GM23338 (cell line): ENCODE results near the gene ATXN7. TPM values are rescaled to one million over a fixed set of nuclear protein-coding genes. Genes with fewer than 3 reads are reported as not detected.

Experiments
- ATAC-seq: fragments of 200-7000 bp; cut with Tn5 transposase; 3 replicates; pipeline ENCODE4 v1.9.1; 2020
- DNase-seq: peaks from one replicate; pipeline ENCODE4 v3.0.0-alpha.2; 2015; ENCODE audit warnings: low spot score
- H2AFZ ChIP-seq: fragments of 200-600 bp; sonication (generic); 2 replicates; pipeline ENCODE4 v1.8.0; 2016; ENCODE audit warnings: antibody characterized with exemption, mild to moderate bottlenecking, moderate library complexity
- H3F3A ChIP-seq: fragments of 200-600 bp; sonication (generic); replicated peaks from 2 replicates; pipeline ENCODE4 v1.8.0; 2017; ENCODE audit warnings: antibody characterized with exemption, mixed run types, low read depth
- H3K27ac ChIP-seq: fragments of 200-600 bp; sonication (generic); 2 replicates; pipeline ENCODE4 v1.6.1; 2016; ENCODE audit warnings: low read depth
- H3K27me3 ChIP-seq: fragments of 200-600 bp; sonication (generic); 2 replicates; pipeline ENCODE4 v1.8.0; 2016; ENCODE audit warnings: mild to moderate bottlenecking, mixed run types, moderate library complexity; ENCODE audit not compliant: insufficient read depth
- H3K36me3 ChIP-seq: fragments of 200-600 bp; sonication (generic); 2 replicates; pipeline ENCODE4 v1.8.0; 2016; ENCODE audit warnings: mild to moderate bottlenecking; ENCODE audit not compliant: insufficient read depth
- H3K4me1 ChIP-seq: fragments of 200-600 bp; sonication (generic); 2 replicates; pipeline ENCODE4 v1.8.0; 2016; ENCODE audit warnings: mild to moderate bottlenecking, moderate library complexity; ENCODE audit not compliant: insufficient read depth
- H3K4me2 ChIP-seq: fragments of 200-600 bp; sonication (generic); 2 replicates; pipeline ENCODE4 v1.7.1; 2017; ENCODE audit warnings: mixed run types
- H3K4me3 ChIP-seq: fragments of 200-600 bp; sonication (generic); 2 replicates; pipeline ENCODE4 v1.6.1; 2016; ENCODE audit warnings: mixed run types
- H3K79me2 ChIP-seq: fragments of 200-600 bp; sonication (generic); replicated peaks from 2 replicates; pipeline ENCODE4 v1.8.0; 2017; ENCODE audit warnings: mild to moderate bottlenecking; ENCODE audit not compliant: insufficient read depth
- H3K9me2 ChIP-seq: fragments of 200-600 bp; sonication (generic); 2 replicates; pipeline ENCODE4 v1.8.0; 2017; ENCODE audit not compliant: insufficient read depth
- H4K20me1 ChIP-seq: fragments of 200-600 bp; sonication (generic); replicated peaks from 2 replicates; pipeline ENCODE4 v1.8.0; 2017; ENCODE audit warnings: mild to moderate bottlenecking; ENCODE audit not compliant: insufficient read depth
- H3K27ac Mint-ChIP-seq: 2 replicates; pipeline ENCODE4 v1.8.0; 2020; ENCODE audit warnings: inconsistent platforms, mild to moderate bottlenecking, moderate library complexity, mixed read lengths
- H3K27me3 Mint-ChIP-seq: 3 replicates; pipeline ENCODE4 v1.8.0; 2022; ENCODE audit warnings: low read depth, mild to moderate bottlenecking, moderate library complexity, mixed read lengths, inconsistent platforms; ENCODE audit not compliant: insufficient read depth, poor library complexity
- H3K36me3 Mint-ChIP-seq: 3 replicates; pipeline ENCODE4 v1.8.0; 2021; ENCODE audit warnings: low read depth, mild to moderate bottlenecking, inconsistent platforms, moderate library complexity, mixed read lengths
- H3K4me1 Mint-ChIP-seq: 3 replicates; pipeline ENCODE4 v1.8.0; 2020; ENCODE audit warnings: mild to moderate bottlenecking, inconsistent platforms, mixed read lengths
- H3K4me3 Mint-ChIP-seq: 3 replicates; pipeline ENCODE4 v1.8.0; 2021; ENCODE audit warnings: moderate library complexity, mild to moderate bottlenecking, inconsistent platforms, mixed read lengths
- H3K9me3 Mint-ChIP-seq: 3 replicates; pipeline ENCODE4 v1.8.0; 2020; ENCODE audit warnings: moderate library complexity, mild to moderate bottlenecking, inconsistent platforms, mixed read lengths
- CREB1 ChIP-seq: fragments of 250-450 bp; sonication (Bioruptor Pico); IDR thresholded peaks from 2 replicates; pipeline ENCODE4 v1.5.0; 2020; ENCODE audit warnings: low read depth, mild to moderate bottlenecking, moderate library complexity
- CTCF ChIP-seq, 2 experiments: fragments of 200-600 bp in 1 of 2; sonication (generic) in 1 of 2; conservative IDR thresholded peaks; 2 replicates each; pipeline versions ENCODE4 v1.5.1 to v1.6.1; 2016 to 2017; ENCODE audit warnings: antibody characterized with exemption in 2 of 2, low read depth in 2 of 2, mild to moderate bottlenecking in 2 of 2, moderate library complexity in 1 of 2
- ETS1 ChIP-seq: IDR thresholded peaks from 2 replicates; pipeline ENCODE4 v1.6.1; 2016; ENCODE audit warnings: antibody characterized with exemption
- EZH2phosphoT487 ChIP-seq: fragments of 200-600 bp; sonication (generic); IDR thresholded peaks from one replicate; pipeline ENCODE4 v1.8.1; 2018; ENCODE audit warnings: antibody characterized with exemption; ENCODE audit not compliant: unreplicated experiment
- POLR2AphosphoS5 ChIP-seq: IDR thresholded peaks from 2 replicates; pipeline ENCODE4 v1.6.1; 2016; ENCODE audit warnings: antibody characterized with exemption, low read depth
- STAT1 ChIP-seq: IDR thresholded peaks from one replicate; pipeline ENCODE4 v1.6.1; 2016; ENCODE audit warnings: antibody characterized with exemption; ENCODE audit not compliant: unreplicated experiment
- ZNF331 ChIP-seq: fragments of 250-450 bp; sonication (Bioruptor Pico); IDR thresholded peaks from 2 replicates; pipeline ENCODE4 v1.5.0; 2020; ENCODE audit warnings: low read depth, mild to moderate bottlenecking, moderate library complexity
- polyA plus RNA-seq: library from polyadenylated mRNA; unstranded; fragments of >200 nt; fragmentation: Nextera tagmentation; extraction: Ambion mirVana; gene quantifications from 2 replicates; pipeline ENCODE4 v1.2.1, GENCODE V29; 2016
- total RNA-seq: library from RNA; depleted of rRNA; stranded (reverse); fragments of >200 nt; shearing (Covaris generic); gene quantifications from 2 replicates; pipeline ENCODE4 v1.2.3, GENCODE V29; 2014
- TF ChIP-seq, protein P1 (sequence below): fragments of 250-450 bp; sonication (Bioruptor Pico); IDR thresholded peaks from 2 replicates; pipeline ENCODE4 v1.5.0; 2020; ENCODE audit warnings: mild to moderate bottlenecking, moderate library complexity

The ATXN7 gene
- total and polyA plus RNA-seq, 2 experiments from 2014 or later, result 4.0 to 17.2 TPM

DNA sequence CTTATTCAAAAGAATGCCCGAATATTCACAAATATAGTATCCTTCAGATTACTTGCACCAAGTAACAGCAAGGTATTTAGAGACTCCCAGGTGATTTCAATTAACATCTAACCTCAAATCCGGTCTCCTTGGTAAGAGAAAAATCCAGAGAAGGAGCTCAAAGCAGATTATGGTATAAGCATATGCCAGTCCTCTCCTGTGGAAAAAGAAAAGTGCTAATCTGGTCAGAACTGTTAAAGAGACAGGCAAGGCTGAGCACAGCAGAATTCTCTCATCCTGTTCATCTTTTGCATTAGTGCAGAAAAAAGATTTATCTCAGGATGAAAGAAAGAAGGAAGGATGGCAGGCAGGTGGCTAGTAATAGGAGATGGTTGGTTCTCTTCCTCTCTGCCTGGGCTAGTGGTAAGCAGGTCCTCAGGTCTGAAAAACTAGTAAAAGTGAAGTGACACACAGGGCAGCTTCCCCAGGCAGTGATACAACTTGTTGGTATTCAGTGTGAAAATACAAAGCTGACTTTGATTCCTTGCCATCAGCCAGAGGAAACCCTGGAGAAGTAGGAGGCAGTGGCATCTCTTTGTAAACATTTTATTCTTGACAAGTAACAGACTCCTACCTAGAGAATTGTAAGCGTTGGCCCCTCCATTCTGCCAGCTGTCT, 14.2 kb downstream of the ATXN7 start:
- no peak for TF ChIP-seq EZH2phosphoT487
- no peak for TF ChIP-seq ZNF331 (CRISPR knock-in tag)
- TF ChIP-seq POLR2AphosphoS5, result no peak
- TF ChIP-seq ETS1, result no peak
- Mint-ChIP-seq H3K36me3 (no peaks in the 10 kb centered on the region), H3K27me3 (no peaks in the 10 kb centered on the region), H3K9me3 (no peaks in the 10 kb centered on the region), H3K4me3 (no peak overlapping the region), H3K27ac (no peak overlapping the region), H3K4me1 (peaks cover 26% of the 10 kb centered on the region)
- no peak for DNase-seq
- Histone ChIP-seq H3K27ac (peak overlapping the region; percentile 28; the same call in 1 of the 2 replicates), H3K4me2 (peak overlapping the region; percentile 44; the same call in 1 of the 2 replicates), H3K27me3 (no peaks in the 10 kb centered on the region), H2AFZ (no peak overlapping the region), H3K9me2 (no peaks in the 10 kb centered on the region), H3K79me2 (peaks cover 89% of the 10 kb centered on the region), H3F3A (no peaks in the 10 kb centered on the region), H3K4me3 (no peak overlapping the region), H4K20me1 (no peaks in the 10 kb centered on the region; the same call in 1 of the 2 replicates), H3K4me1 (peaks cover 15% of the 10 kb centered on the region), H3K36me3 (no peaks in the 10 kb centered on the region)
- ATAC-seq, result peak; percentile 19; the same call in 2 of the 3 replicates

DNA sequence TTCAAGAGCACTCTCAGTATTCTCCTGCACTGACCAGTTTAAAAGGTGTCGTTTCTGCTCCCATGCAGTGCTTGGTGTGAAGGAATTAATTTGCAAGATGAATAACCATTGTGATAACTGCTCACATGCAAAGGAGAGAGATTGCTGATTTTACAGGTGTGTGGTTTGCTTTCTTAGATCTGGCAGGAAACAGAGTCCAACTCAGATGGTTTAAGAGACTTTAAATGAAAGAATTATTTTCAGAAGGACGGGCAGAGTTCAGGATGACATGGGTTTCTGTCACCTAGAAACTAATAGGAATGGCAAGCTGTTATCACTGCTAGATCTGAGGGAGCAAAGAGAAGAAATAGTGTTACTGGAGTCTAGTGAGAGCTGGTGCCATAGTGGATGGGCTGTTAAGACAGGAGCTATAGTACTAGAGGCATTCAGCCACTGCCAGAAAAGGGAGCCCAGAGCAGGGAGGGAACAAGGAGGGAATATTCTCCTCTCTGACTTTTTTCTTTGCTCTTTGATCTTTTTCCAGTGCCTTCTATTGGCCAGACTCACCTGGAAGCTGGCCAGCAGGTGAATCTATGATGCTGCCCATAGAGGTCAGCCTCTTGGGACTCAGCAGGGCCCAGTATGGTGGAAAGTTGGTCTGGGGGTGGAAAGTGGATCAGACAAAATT, 14.9 kb downstream of the ATXN7 start:
- Histone ChIP-seq H3K27me3 (no peaks in the 10 kb centered on the region), H3K27ac (peak overlapping the region; percentile 28; the same call in 1 of the 2 replicates), H2AFZ (no peak overlapping the region), H3K4me1 (peaks cover 15% of the 10 kb centered on the region), H3F3A (no peaks in the 10 kb centered on the region), H3K9me2 (no peaks in the 10 kb centered on the region), H3K4me2 (peak overlapping the region; percentile 44; the same call in 1 of the 2 replicates), H3K79me2 (peaks cover 89% of the 10 kb centered on the region), H4K20me1 (no peaks in the 10 kb centered on the region; the same call in 1 of the 2 replicates), H3K36me3 (no peaks in the 10 kb centered on the region), H3K4me3 (no peak overlapping the region)
- H3K9me3 Mint-ChIP-seq, result no peaks in the 10 kb centered on the region
- no peak overlapping the region for H3K27ac Mint-ChIP-seq
- DNase-seq, result peak; percentile 27
- H3K4me1 Mint-ChIP-seq, result peaks cover 26% of the 10 kb centered on the region
- H3K27me3 Mint-ChIP-seq, result no peaks in the 10 kb centered on the region
- no peaks in the 10 kb centered on the region for H3K36me3 Mint-ChIP-seq
- ATAC-seq, result peak; percentile 57
- no peak overlapping the region for H3K4me3 Mint-ChIP-seq
- TF ChIP-seq CTCF (conservative IDR thresholded peaks at IDR 0.05; ENCODE audit: low read depth in 2 of 2) (no peak), CREB1 (CRISPR knock-in tag) (no peak), ZNF331 (CRISPR knock-in tag) (no peak), POLR2AphosphoS5 (no peak), ETS1 (no peak), STAT1 (no peak)
- TF ChIP-seq, protein P1, sequence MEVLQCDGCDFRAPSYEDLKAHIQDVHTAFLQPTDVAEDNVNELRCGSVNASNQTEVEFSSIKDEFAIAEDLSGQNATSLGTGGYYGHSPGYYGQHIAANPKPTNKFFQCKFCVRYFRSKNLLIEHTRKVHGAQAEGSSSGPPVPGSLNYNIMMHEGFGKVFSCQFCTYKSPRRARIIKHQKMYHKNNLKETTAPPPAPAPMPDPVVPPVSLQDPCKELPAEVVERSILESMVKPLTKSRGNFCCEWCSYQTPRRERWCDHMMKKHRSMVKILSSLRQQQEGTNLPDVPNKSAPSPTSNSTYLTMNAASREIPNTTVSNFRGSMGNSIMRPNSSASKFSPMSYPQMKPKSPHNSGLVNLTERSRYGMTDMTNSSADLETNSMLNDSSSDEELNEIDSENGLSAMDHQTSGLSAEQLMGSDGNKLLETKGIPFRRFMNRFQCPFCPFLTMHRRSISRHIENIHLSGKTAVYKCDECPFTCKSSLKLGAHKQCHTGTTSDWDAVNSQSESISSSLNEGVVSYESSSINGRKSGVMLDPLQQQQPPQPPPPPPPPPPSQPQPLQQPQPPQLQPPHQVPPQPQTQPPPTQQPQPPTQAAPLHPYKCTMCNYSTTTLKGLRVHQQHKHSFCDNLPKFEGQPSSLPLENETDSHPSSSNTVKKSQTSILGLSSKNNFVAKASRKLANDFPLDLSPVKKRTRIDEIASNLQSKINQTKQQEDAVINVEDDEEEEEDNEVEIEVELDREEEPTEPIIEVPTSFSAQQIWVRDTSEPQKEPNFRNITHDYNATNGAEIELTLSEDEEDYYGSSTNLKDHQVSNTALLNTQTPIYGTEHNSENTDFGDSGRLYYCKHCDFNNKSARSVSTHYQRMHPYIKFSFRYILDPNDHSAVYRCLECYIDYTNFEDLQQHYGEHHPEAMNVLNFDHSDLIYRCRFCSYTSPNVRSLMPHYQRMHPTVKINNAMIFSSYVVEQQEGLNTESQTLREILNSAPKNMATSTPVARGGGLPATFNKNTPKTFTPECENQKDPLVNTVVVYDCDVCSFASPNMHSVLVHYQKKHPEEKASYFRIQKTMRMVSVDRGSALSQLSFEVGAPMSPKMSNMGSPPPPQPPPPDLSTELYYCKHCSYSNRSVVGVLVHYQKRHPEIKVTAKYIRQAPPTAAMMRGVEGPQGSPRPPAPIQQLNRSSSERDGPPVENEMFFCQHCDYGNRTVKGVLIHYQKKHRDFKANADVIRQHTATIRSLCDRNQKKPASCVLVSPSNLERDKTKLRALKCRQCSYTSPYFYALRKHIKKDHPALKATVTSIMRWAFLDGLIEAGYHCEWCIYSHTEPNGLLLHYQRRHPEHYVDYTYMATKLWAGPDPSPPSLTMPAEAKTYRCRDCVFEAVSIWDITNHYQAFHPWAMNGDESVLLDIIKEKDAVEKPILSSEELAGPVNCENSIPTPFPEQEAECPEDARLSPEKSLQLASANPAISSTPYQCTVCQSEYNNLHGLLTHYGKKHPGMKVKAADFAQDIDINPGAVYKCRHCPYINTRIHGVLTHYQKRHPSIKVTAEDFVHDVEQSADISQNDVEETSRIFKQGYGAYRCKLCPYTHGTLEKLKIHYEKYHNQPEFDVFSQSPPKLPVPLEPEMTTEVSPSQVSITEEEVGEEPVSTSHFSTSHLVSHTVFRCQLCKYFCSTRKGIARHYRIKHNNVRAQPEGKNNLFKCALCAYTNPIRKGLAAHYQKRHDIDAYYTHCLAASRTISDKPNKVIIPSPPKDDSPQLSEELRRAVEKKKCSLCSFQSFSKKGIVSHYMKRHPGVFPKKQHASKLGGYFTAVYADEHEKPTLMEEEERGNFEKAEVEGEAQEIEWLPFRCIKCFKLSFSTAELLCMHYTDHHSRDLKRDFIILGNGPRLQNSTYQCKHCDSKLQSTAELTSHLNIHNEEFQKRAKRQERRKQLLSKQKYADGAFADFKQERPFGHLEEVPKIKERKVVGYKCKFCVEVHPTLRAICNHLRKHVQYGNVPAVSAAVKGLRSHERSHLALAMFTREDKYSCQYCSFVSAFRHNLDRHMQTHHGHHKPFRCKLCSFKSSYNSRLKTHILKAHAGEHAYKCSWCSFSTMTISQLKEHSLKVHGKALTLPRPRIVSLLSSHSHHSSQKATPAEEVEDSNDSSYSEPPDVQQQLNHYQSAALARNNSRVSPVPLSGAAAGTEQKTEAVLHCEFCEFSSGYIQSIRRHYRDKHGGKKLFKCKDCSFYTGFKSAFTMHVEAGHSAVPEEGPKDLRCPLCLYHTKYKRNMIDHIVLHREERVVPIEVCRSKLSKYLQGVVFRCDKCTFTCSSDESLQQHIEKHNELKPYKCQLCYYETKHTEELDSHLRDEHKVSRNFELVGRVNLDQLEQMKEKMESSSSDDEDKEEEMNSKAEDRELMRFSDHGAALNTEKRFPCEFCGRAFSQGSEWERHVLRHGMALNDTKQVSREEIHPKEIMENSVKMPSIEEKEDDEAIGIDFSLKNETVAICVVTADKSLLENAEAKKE, result no peak
